Neuronal stem cell (in vitro differentiated cells): ENCODE data around the gene TBCEL.

Experiments used
- DNase-seq: peaks from one replicate; pipeline ENCODE4 v3.0.0-alpha.2; 2013; ENCODE audit warnings: low spot score
- H2AFZ ChIP-seq: one replicate; pipeline ENCODE4 v1.6.1; 2013; ENCODE audit warnings: mild to moderate bottlenecking, low read length, inconsistent platforms
- H2AK5ac ChIP-seq: 2 replicates; pipeline ENCODE4 v1.6.1; 2013; ENCODE audit warnings: low read depth, mild to moderate bottlenecking, inconsistent platforms, low read length, moderate library complexity, mixed read lengths
- H2BK120ac ChIP-seq: 2 replicates; pipeline ENCODE4 v1.6.1; 2013; ENCODE audit warnings: low read depth, mild to moderate bottlenecking, inconsistent platforms, low read length, moderate library complexity, mixed read lengths
- H2BK12ac ChIP-seq: one replicate; pipeline ENCODE4 v1.6.1; 2013; ENCODE audit warnings: low read length, inconsistent platforms
- H2BK15ac ChIP-seq: 2 replicates; pipeline ENCODE4 v1.6.1; 2013; ENCODE audit warnings: mild to moderate bottlenecking, low read length, inconsistent platforms, mixed read lengths
- H2BK5ac ChIP-seq: one replicate; pipeline ENCODE4 v1.6.1; 2013; ENCODE audit warnings: inconsistent platforms, mild to moderate bottlenecking, low read length, moderate library complexity
- H3K14ac ChIP-seq: one replicate; pipeline ENCODE4 v1.6.1; 2013; ENCODE audit warnings: low read length, inconsistent platforms
- H3K18ac ChIP-seq: 2 replicates; pipeline ENCODE4 v1.6.1; 2013; ENCODE audit warnings: low read length, inconsistent platforms
- H3K23ac ChIP-seq: 2 replicates; pipeline ENCODE4 v1.6.1; 2013; ENCODE audit warnings: low read depth, mild to moderate bottlenecking, mixed read lengths, low read length, inconsistent platforms; ENCODE audit not compliant: poor library complexity
- H3K27ac ChIP-seq: replicated peaks from 3 replicates; pipeline ENCODE4 v1.5.1; 2013; ENCODE audit warnings: low read length, inconsistent platforms
- H3K27me3 ChIP-seq, 3 experiments: 2 replicates each; pipeline ENCODE4 v1.6.1; 2013; ENCODE audit warnings: low read length in 3 of 3, mild to moderate bottlenecking in 2 of 3, inconsistent platforms in 1 of 3, low read depth in 1 of 3, mixed read lengths in 1 of 3, moderate library complexity in 1 of 3; ENCODE audit not compliant: control insufficient read depth in 3 of 3, insufficient read depth in 3 of 3
- H3K36me3 ChIP-seq, 2 donors: replicated peaks in 1 of 2; 2 replicates each; pipeline ENCODE4 v1.6.1; 2013; ENCODE audit warnings: low read length in 2 of 2; ENCODE audit not compliant: control insufficient read depth in 2 of 2, insufficient read depth in 2 of 2
- H3K4ac ChIP-seq: 2 replicates; pipeline ENCODE4 v1.6.1; 2013; ENCODE audit warnings: inconsistent platforms, mild to moderate bottlenecking, low read length, moderate library complexity
- H3K4me1 ChIP-seq, 2 donors: 1 replicate in 1 of 2; 2 replicates in 1 of 2; pipeline ENCODE4 v1.6.1; 2013; ENCODE audit warnings: low read length in 2 of 2, low read depth in 1 of 2; ENCODE audit not compliant: control insufficient read depth in 2 of 2, insufficient read depth in 1 of 2
- H3K4me2 ChIP-seq: one replicate; pipeline ENCODE4 v1.6.1; 2013; ENCODE audit warnings: mild to moderate bottlenecking, low read length, inconsistent platforms; ENCODE audit not compliant: insufficient read depth, poor library complexity, severe bottlenecking
- H3K4me3 ChIP-seq, 2 donors: 2 replicates each; pipeline ENCODE4 v1.5.1; 2013; ENCODE audit warnings: low read length in 2 of 2, mild to moderate bottlenecking in 2 of 2, inconsistent platforms in 1 of 2, moderate library complexity in 1 of 2
- H3K79me1 ChIP-seq: one replicate; pipeline ENCODE4 v1.6.1; 2013; ENCODE audit warnings: low read depth, mild to moderate bottlenecking, inconsistent platforms, low read length, moderate library complexity
- H3K9ac ChIP-seq: one replicate; pipeline ENCODE4 v1.6.1; 2013; ENCODE audit warnings: mild to moderate bottlenecking, low read depth, low read length, inconsistent platforms; ENCODE audit not compliant: poor library complexity
- H3K9me3 ChIP-seq, 2 donors: replicated peaks in 1 of 2; 2 replicates each; pipeline versions ENCODE3 to v1.6.1; 2013; ENCODE audit warnings: low read length in 2 of 2, mild to moderate bottlenecking in 2 of 2, inconsistent platforms in 1 of 2, low read depth in 1 of 2, mixed read lengths in 1 of 2, moderate library complexity in 1 of 2; ENCODE audit not compliant: control insufficient read depth in 2 of 2, insufficient read depth in 1 of 2
- H4K8ac ChIP-seq: one replicate; pipeline ENCODE4 v1.6.1; 2013; ENCODE audit warnings: low read depth, mild to moderate bottlenecking, inconsistent platforms, low read length, moderate library complexity
- H4K91ac ChIP-seq: one replicate; pipeline ENCODE4 v1.6.1; 2013; ENCODE audit warnings: low read length, low read depth, mild to moderate bottlenecking, inconsistent platforms; ENCODE audit not compliant: poor library complexity
- WGBS, 2 donors: extraction: QIAGEN DNeasy Blood & Tissue Kit; methylation state at CpG; one replicate each; pipeline ENCODE4 v1.1.7; 2013; ENCODE audit warnings: missing lambda C conversion rate in 2 of 2, mixed read lengths in 1 of 2; ENCODE audit not compliant: insufficient read length in 2 of 2, insufficient replicate concordance in 1 of 2; ENCODE audit errors: extremely low coverage in 2 of 2; 5-methylcytosine and 5-hydroxymethylcytosine counted together

TBCEL gene

DNA sequence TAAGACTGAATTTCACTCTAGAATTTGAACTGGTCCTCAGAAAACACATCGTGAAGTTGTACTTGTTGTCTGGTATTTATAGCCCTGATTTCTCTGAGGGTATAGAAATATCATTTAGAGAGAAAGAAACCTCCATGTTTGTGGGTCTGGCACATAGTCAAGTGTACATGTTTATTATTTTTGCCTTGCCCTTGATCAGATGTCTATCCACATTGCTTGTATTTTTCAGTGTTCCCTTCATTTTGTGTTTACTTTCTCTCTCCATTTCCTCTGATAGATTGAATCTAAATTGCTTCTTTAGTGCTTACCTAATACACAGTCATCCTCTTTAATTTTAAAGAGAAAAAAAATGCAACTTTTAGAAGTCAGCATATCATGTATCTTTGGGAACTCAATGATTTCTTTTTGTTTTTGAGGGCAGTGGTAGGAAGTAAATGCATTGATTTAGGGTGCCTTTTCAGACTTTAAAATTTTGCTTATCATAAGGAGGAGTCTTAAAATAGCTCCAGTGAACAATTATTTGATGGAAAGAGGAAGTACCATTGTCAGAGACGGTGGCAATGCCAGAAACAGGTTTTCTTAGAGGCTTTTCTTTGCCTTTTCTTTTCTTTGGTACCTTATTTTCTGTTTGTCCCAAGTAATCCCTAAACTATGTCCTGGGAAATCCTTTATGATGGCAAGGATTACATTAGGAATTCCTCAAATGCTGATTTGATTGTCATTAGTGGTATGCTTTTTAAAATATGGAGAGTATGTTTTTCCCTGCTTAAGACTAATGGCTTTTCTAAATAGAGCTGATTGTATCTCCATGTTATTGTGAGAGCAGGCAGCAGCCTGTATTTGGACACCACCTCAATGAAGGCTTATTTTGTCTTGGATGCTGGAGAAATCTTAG is 47.3 kb downstream of the TBCEL start:
- no peaks in the 10 kb centered on the region for H3K27me3 ChIP-seq
- no peak overlapping the region for H2AK5ac ChIP-seq
- H2BK120ac ChIP-seq = no peak overlapping the region
- no peak overlapping the region for H3K23ac ChIP-seq
- H2BK12ac ChIP-seq = no peak overlapping the region
- H3K18ac ChIP-seq = no peak overlapping the region
- no peak for DNase-seq
- no peaks in the 10 kb centered on the region for H3K79me1 ChIP-seq
- H3K9ac ChIP-seq = no peak overlapping the region
- no peak overlapping the region for H4K8ac ChIP-seq
- H3K4ac ChIP-seq = no peak overlapping the region
- H3K14ac ChIP-seq = no peak overlapping the region
- WGBS, 2 donors = no CpG with 5 or more reads among the region's 2 CpGs
- H2AFZ ChIP-seq = peak overlapping the region; percentile 18
- no peak overlapping the region for H3K27ac ChIP-seq
- no peak overlapping the region for H2BK15ac ChIP-seq
- H3K4me2 ChIP-seq = no peak overlapping the region
- H3K4me3 ChIP-seq = no peak overlapping the region
- H3K4me1 ChIP-seq = peaks cover 4 to 11% of the 10 kb centered on the region in 2 donors
- no peak overlapping the region for H4K91ac ChIP-seq
- peaks cover 0 to 2% of the 10 kb centered on the region in 2 donors for H3K9me3 ChIP-seq
- H3K36me3 ChIP-seq = peaks cover 0 to 59% of the 10 kb centered on the region in 2 donors
- no peak overlapping the region for H2BK5ac ChIP-seq

DNA sequence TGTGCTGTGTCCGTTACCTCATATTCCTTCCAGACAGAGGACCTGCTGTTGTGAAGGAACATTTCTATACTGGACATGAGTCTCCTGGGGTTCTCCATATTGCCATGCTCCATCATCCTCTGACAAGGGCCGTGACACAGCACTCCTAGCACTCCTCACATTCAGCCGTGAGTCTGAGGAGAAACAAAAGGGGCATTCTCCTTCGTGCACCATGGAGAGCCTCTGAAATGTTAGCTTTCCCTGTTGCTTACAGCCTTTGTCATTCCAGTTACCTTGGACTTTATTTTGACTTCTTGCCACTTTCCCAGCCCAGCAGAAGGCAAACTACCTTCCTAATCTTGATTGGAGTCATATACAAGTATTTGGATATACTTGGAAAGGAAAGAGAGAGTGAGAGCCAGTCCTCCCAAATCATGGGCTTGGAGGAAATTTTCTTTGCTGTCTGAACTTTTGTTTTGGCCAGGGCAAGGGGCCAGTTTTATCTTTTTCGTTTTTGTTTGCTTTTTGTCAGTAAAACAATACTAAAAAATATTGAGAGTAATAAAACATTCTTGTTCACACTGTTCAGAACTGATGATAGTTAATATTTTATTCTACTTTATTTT is 48.0 kb downstream of the TBCEL start:
- H3K9ac ChIP-seq = no peak overlapping the region
- H2AFZ ChIP-seq = peak overlapping the region; percentile 18
- H3K27ac ChIP-seq = no peak overlapping the region
- peaks cover 0 to 2% of the 10 kb centered on the region in 2 donors for H3K9me3 ChIP-seq
- H3K4me1 ChIP-seq = peaks cover 4 to 11% of the 10 kb centered on the region in 2 donors
- no peak overlapping the region for H2BK120ac ChIP-seq
- DNase-seq = peak; percentile 26
- H2BK15ac ChIP-seq = no peak overlapping the region
- H2BK12ac ChIP-seq = no peak overlapping the region
- no peak overlapping the region for H3K18ac ChIP-seq
- no peak overlapping the region for H3K4me2 ChIP-seq
- no CpG with 5 or more reads among the region's 5 CpGs for WGBS, 2 donors
- H3K23ac ChIP-seq = no peak overlapping the region
- H3K36me3 ChIP-seq = peaks cover 0 to 52% of the 10 kb centered on the region in 2 donors
- no peak overlapping the region for H3K4ac ChIP-seq
- H3K79me1 ChIP-seq = no peaks in the 10 kb centered on the region
- H4K8ac ChIP-seq = no peak overlapping the region
- H2AK5ac ChIP-seq = no peak overlapping the region
- no peak overlapping the region for H3K14ac ChIP-seq
- H3K4me3 ChIP-seq = no peak overlapping the region
- no peak overlapping the region for H4K91ac ChIP-seq
- H3K27me3 ChIP-seq = no peaks in the 10 kb centered on the region
- no peak overlapping the region for H2BK5ac ChIP-seq

DNA sequence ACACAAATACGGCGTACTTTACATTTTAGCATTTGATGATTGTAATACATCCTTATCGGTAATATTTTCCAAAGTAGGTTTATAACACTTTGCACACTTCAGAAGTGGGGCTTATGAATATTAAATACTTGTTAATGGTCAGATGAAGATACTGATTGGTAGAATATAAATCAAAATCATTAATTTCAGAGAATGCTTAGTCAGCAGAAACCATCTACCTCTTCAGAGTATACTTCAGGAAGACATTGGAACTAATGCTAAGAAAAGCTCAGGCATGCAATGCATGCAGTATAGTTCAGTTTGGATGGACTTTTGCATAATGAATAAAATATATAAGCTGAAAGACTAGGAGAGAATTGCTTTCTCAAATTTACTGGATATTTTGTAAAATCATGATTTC is 57.4 kb downstream of the TBCEL start:
- Histone ChIP-seq H2AFZ (no peak overlapping the region), H3K9me3 (no peaks in the 10 kb centered on the region), H2BK120ac (no peak overlapping the region), H2BK5ac (no peak overlapping the region), H3K4me1 (peaks cover 0 to 2% of the 10 kb centered on the region in 2 donors), H3K4ac (no peak overlapping the region), H3K23ac (no peak overlapping the region), H3K27ac (no peak overlapping the region), H2BK15ac (no peak overlapping the region), H3K4me2 (no peak overlapping the region), H3K9ac (no peak overlapping the region), H3K14ac (no peak overlapping the region), H3K36me3 (peaks cover 0 to 32% of the 10 kb centered on the region in 2 donors), H3K4me3 (no peak overlapping the region), H2AK5ac (no peak overlapping the region), H3K79me1 (no peaks in the 10 kb centered on the region), H4K8ac (no peak overlapping the region), H4K91ac (no peak overlapping the region), H3K18ac (no peak overlapping the region), H2BK12ac (no peak overlapping the region), H3K27me3 (no peaks in the 10 kb centered on the region)
- WGBS, 2 donors = no CpG with 5 or more reads among the region's 3 CpGs
- DNase-seq = no peak

DNA sequence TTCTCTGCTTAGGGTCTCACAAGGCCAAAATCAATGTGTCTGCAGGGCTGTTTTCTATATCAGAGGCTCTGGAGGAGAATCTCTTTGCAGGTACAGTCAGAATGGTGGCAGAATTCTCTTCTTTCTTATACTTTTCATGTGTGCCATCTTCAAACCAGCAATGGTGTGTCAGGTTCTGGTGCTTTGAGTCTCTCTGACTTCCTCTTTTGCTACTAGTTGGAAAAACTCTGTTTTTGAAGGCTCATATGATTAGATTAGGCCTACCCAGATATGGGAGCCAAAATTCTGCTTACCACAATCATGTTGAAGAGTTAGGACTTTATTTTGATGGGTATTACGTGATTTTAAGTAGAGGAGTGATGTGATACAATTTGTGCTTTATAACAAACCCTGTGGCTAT is 58.3 kb downstream of the TBCEL start:
- no CpG with 5 or more reads among the region's 1 CpG for WGBS, 2 donors
- Histone ChIP-seq H4K8ac (no peak overlapping the region), H3K27ac (no peak overlapping the region), H3K18ac (no peak overlapping the region), H3K4me2 (no peak overlapping the region), H3K4me1 (peaks cover 0 to 2% of the 10 kb centered on the region in 2 donors), H2AFZ (no peak overlapping the region), H2BK120ac (no peak overlapping the region), H3K27me3 (no peaks in the 10 kb centered on the region), H3K9ac (no peak overlapping the region), H3K23ac (no peak overlapping the region), H3K4me3 (no peak overlapping the region), H2BK15ac (no peak overlapping the region), H3K79me1 (no peaks in the 10 kb centered on the region), H3K9me3 (no peaks in the 10 kb centered on the region), H3K14ac (no peak overlapping the region), H4K91ac (no peak overlapping the region), H3K36me3 (peaks cover 2 to 41% of the 10 kb centered on the region in 2 donors), H2BK12ac (no peak overlapping the region), H2AK5ac (no peak overlapping the region), H3K4ac (no peak overlapping the region), H2BK5ac (no peak overlapping the region)
- no peak for DNase-seq
